ENCODE data around the gene SBNO2. TPM values are rescaled to one million over a fixed set of nuclear protein-coding genes. Genes with fewer than 3 reads are reported as not detected.

The SBNO2 gene
- total RNA-seq, 3 donors from 2014 or later: 15.4 to 63.3 (median 43.9) TPM

DNA sequence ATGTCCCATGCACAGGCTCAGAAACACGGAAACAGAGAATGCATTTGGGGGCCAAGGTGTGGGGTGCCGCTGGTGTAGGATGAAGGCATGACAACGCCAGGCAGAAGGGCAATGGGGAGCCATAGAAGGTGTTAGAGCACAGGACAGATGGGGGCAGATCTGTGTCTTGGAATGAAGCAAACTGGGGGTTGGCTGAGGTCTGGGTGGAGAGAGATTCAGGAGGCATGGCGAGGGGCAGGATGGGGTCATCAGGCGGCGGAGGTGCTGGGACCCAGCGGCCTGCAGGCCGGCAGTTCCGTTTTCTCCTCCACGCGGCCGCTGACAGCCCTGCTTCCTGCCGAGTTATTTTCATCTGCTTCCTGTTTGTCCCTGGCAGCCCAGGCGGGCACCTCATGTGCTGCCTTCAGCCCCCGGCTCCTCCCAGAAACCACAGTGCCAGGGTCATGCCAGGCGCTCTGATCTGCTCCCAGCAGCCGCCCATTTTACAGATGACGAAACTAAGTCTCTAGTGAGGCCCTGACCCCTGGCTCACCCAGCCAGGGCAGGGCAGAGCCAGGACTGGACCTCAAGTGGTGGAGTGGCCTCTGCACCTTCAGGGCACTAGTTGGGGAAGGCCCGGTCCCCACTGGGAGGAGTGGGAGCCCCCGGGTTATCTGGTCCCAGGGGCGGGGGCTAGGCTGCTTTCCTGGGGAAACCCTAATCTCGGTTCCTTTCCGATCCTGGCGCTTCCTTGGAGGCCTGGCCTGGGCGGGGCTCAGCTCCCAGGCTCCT, 104.9 kb downstream of the SBNO2 start:
- H3K4me3 ChIP-seq: peak overlapping the region; percentile 8 to 49 (median 48)

DNA sequence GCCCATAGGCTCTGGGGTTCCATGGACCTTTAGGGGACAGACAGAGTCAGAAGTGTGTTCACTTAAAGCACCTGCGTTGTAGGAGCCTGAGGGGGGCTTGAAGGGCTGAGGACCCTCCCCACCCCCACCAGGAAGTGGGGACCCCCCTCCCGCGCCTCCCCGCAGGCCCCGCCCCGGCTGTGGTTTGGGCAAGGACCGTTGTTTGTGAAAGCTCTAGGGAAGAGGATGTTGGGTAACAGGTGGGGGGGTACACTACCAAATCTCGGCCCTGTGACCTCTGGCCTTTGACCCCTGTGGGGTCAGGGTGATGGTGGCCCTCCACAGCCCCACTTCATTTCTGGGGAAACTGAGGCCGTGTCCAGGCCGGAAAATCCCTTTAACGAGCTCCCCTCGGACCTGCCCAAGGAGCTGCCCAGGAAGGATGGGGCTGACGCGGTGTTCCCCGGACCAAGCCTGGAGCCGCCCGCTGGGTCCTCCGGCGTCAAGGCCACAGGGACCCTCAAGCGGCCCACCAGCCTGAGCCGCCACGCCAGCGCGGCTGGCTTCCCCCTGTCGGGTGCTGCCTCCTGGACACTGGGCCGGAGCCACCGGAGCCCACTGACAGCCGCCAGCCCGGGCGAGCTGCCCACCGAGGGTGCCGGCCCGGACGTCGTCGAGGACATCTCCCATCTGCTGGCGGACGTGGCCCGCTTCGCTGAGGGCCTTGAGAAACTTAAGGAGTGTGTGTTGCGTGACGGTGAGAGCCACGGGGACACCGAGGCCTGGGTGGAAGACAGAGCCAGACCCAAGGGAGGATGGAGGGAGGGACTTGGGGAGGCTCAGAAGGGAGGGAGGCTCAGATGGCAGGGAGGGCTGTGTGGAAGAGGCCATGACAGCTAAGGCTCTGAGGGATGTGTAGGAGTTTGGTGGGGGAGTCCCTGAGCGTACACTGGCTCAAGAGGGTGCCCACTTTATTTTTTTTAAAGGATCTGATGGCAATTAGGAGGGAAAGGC, 105.8 kb downstream of the SBNO2 start:
- peaks cover 9 to 19% of the 10 kb centered on the region in 2 donors for H3K4me1 ChIP-seq
- peak overlapping the region; percentile 48 to 69 (median 49) for H3K4me3 ChIP-seq

More for the DNA sequence above, 104.9 kb downstream of the SBNO2 start:
- Histone ChIP-seq H3K9me3 (no peaks in the 10 kb centered on the region), H3K36me3 (no peaks in the 10 kb centered on the region), H3K27ac (no peak overlapping the region), H3K27me3 (peaks cover 10 to 50% of the 10 kb centered on the region in 2 donors), H3K4me1 (peaks cover 9 to 19% of the 10 kb centered on the region in 2 donors)
- DNase-seq (ENCODE audit: low spot score in 2 of 2): no peak
- intact Hi-C loops (cut with DNase I; ENCODE audit: low total_unique reads): no loop called here
- TF ChIP-seq, protein P1, sequence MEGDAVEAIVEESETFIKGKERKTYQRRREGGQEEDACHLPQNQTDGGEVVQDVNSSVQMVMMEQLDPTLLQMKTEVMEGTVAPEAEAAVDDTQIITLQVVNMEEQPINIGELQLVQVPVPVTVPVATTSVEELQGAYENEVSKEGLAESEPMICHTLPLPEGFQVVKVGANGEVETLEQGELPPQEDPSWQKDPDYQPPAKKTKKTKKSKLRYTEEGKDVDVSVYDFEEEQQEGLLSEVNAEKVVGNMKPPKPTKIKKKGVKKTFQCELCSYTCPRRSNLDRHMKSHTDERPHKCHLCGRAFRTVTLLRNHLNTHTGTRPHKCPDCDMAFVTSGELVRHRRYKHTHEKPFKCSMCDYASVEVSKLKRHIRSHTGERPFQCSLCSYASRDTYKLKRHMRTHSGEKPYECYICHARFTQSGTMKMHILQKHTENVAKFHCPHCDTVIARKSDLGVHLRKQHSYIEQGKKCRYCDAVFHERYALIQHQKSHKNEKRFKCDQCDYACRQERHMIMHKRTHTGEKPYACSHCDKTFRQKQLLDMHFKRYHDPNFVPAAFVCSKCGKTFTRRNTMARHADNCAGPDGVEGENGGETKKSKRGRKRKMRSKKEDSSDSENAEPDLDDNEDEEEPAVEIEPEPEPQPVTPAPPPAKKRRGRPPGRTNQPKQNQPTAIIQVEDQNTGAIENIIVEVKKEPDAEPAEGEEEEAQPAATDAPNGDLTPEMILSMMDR (IDR thresholded peaks at IDR 0.05): no peak
- TF ChIP-seq POLR2AphosphoS5 (IDR thresholded peaks at IDR 0.05) (no peak), POLR2A (IDR thresholded peaks at IDR 0.05) (no peak)

DNA sequence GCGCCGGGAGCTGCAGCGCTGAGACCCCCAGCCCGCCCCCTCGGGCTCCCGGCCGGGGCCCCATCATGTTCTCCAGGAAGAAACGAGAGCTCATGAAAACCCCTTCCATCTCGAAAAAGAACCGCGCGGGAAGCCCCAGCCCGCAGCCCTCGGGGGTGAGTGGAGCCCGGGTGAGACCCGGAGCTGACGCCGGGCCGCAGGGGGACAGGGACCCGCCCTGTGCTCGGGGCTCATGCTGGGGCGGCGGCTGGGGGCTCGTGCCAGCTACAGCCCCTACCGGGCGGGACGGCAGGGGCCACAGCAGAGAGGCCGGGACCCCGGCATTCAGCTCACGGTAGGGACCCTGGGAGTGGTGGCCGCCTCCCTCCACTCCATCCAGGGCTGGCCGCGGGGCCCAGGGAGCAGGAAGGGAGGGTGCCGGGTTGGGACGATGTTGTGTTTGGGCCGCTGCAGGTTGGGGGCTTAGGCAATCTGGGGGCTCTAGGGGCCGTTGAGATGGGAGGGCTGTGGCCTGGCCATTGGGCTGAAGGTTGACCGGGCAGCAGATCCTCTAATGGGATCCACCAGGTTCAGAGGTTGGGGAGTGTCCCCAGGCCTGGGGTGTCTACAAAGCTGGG, 106.6 kb downstream of the SBNO2 start:
- intact Hi-C loops (cut with DNase I; ENCODE audit: low total_unique reads): no loop called here
- Histone ChIP-seq H3K27ac (peak overlapping the region; percentile 9 to 18), H3K36me3 (no peaks in the 10 kb centered on the region), H3K27me3 (peaks cover 10 to 54% of the 10 kb centered on the region in 2 donors), H3K9me3 (no peaks in the 10 kb centered on the region), H3K4me3 (peak overlapping the region; percentile 48 to 69 (median 49)), H3K4me1 (peaks cover 9 to 19% of the 10 kb centered on the region in 2 donors)
- TF ChIP-seq, protein P1 (IDR thresholded peaks at IDR 0.05): no peak
- no peak for TF ChIP-seq POLR2A (IDR thresholded peaks at IDR 0.05)
- TF ChIP-seq POLR2AphosphoS5 (IDR thresholded peaks at IDR 0.05): no peak
- DNase-seq (ENCODE audit: low spot score in 2 of 2): no peak

More for the DNA sequence above, 105.8 kb downstream of the SBNO2 start:
- Histone ChIP-seq H3K27me3 (peaks cover 10 to 54% of the 10 kb centered on the region in 2 donors), H3K36me3 (no peaks in the 10 kb centered on the region), H3K9me3 (no peaks in the 10 kb centered on the region), H3K27ac (peak overlapping the region in 1 of 2 donors; percentile 23)
- DNase-seq (ENCODE audit: low spot score in 2 of 2): no peak
- intact Hi-C loops (cut with DNase I; ENCODE audit: low total_unique reads): no loop called here
- TF ChIP-seq POLR2A (IDR thresholded peaks at IDR 0.05): no peak
- TF ChIP-seq POLR2AphosphoS5 (IDR thresholded peaks at IDR 0.05): no peak

DNA sequence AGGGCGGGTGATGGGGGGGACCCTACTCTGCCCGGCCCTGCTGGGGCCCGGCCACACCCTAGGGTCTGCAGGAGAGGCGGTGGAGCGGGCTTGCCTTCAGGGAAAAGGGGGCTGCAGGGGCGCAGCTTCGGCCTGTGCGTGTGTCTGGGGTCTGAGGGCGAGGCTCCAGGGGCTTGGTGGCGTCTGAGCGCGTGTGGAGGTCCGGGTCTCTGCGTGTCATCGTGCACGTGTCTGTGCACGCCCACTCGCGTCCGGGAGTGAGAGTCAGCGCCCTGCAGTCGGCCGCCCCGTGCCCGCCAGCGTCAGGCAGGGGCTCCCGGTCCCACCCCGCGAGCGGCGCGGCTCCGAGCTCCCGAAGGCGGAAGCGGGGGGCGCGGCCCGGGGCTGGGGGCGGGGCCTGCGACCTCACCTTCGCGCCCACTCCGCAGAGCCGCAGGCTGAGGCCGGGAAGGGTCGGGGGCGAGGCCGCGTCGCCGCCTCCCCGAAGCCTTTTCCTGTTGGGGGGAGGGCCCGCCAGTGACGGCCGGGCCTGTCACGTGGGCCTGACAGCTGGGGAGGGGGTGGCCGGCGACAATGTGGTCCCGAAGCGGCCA, 107.2 kb downstream of the SBNO2 start, which contains the start of gene ARHGAP45:
ARHGAP45 (plus strand) TSS at position 420 of the 593 bp plus-strand sequence. CDS start 239 bp downstream, outside the sequence.
- H3K4me1 ChIP-seq: peaks cover 9 to 19% of the 10 kb centered on the region in 2 donors
- no peaks in the 10 kb centered on the region for H3K36me3 ChIP-seq
- H3K27me3 ChIP-seq: peaks cover 10 to 54% of the 10 kb centered on the region in 2 donors
- no peak for DNase-seq (ENCODE audit: low spot score in 2 of 2)
- peak within 1 kb of the TSS; percentile 48 to 69 (median 49) for H3K4me3 ChIP-seq
- peak within 1 kb of the TSS; percentile 9 to 18 for H3K27ac ChIP-seq
- intact Hi-C loops (cut with DNase I; ENCODE audit: low total_unique reads): no loop called here
- no peaks in the 10 kb centered on the region for H3K9me3 ChIP-seq
- TF ChIP-seq, protein P1 (IDR thresholded peaks at IDR 0.05): no peak
- TF ChIP-seq POLR2A (IDR thresholded peaks at IDR 0.05) (no peak), POLR2AphosphoS5 (IDR thresholded peaks at IDR 0.05) (no peak)

Measured in breast epithelium (tissue), 4 donors.